ENCODE results near the gene MINK1. TPM values are rescaled to one million over a fixed set of nuclear protein-coding genes. Genes with fewer than 3 reads are reported as not detected.

MINK1 gene
- total RNA-seq, 1 donor from 2014 or later = 45.6 TPM

DNA sequence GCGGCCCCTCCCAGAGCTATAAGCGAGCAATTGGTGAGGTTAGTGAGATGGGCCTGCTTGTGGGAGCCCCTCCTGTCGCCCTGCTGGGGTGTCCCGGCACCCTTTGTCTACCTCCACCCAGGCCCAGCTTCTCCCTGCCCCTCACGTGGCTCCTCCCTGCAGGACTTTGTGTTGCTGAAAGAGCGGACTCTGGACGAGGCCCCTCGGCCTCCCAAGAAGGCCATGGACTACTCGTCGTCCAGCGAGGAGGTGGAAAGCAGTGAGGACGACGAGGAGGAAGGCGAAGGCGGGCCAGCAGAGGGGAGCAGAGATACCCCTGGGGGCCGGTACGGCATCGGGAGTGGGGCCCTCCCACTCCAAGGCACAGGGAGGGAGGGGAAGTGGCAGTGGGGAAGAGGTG lies 60.1 kb downstream of the MINK1 start:
- no peak for DNase-seq (ENCODE audit: low spot score in 2 of 2)
- intact Hi-C loops (cut with DNase I) = no loop called here
- Histone ChIP-seq H3K4me1 (no peaks in the 10 kb centered on the region), H3K27ac (no peak overlapping the region), H3K4me3 (no peak overlapping the region), H3K36me3 (peaks cover 80 to 81% of the 10 kb centered on the region in 2 donors), H3K9me3 (no peaks in the 10 kb centered on the region), H3K27me3 (no peaks in the 10 kb centered on the region)
- no peak for TF ChIP-seq CTCF (IDR thresholded peaks at IDR 0.05)

- intact Hi-C loops (cut with DNase I) = no loop called here
- Histone ChIP-seq H3K4me3 (no peak overlapping the region), H3K9me3 (no peaks in the 10 kb centered on the region), H3K4me1 (peaks cover 1 to 2% of the 10 kb centered on the region in 2 donors), H3K27me3 (no peaks in the 10 kb centered on the region), H3K36me3 (peaks cover 77 to 80% of the 10 kb centered on the region in 2 donors), H3K27ac (no peak overlapping the region)
- TF ChIP-seq CTCF (IDR thresholded peaks at IDR 0.05) = no peak
- no peak for DNase-seq (ENCODE audit: low spot score in 2 of 2)
These were observed 60.8 kb downstream of the MINK1 start for GRCh38 chr17:4893721-4894560.

- no peaks in the 10 kb centered on the region for H3K9me3 ChIP-seq
- H3K27ac ChIP-seq = no peak overlapping the region
- H3K36me3 ChIP-seq = peaks cover 69 to 72% of the 10 kb centered on the region in 2 donors
- intact Hi-C loops (cut with DNase I) = no loop called here
- peaks cover 2% of the 10 kb centered on the region for H3K27me3 ChIP-seq
- H3K4me1 ChIP-seq = peaks cover 3 to 5% of the 10 kb centered on the region in 2 donors
- no peak for DNase-seq (ENCODE audit: low spot score in 2 of 2)
- no peak overlapping the region for H3K4me3 ChIP-seq
- TF ChIP-seq CTCF (IDR thresholded peaks at IDR 0.05) = no peak
These were observed 62.0 kb downstream of the MINK1 start for GRCh38 chr17:4895121-4895520.

- intact Hi-C loops (cut with DNase I) = no loop called here
- Histone ChIP-seq H3K36me3 (peaks cover 62 to 65% of the 10 kb centered on the region in 2 donors), H3K27ac (no peak overlapping the region), H3K4me3 (no peak overlapping the region), H3K9me3 (no peaks in the 10 kb centered on the region), H3K4me1 (peaks cover 3 to 5% of the 10 kb centered on the region in 2 donors), H3K27me3 (peaks cover 7% of the 10 kb centered on the region)
- DNase-seq (ENCODE audit: low spot score in 2 of 2) = no peak
- TF ChIP-seq CTCF (IDR thresholded peaks at IDR 0.05) = no peak
These were observed 62.7 kb downstream of the MINK1 start for GRCh38 chr17:4895657-4896331.

GRCh38 chr17:4896332-4897197 lies 63.4 kb downstream of the MINK1 start:
- intact Hi-C loops (cut with DNase I) = no loop called here

More at GRCh38 chr17:4896332-4897197, 63.4 kb downstream of the MINK1 start:
- H3K4me3 ChIP-seq = no peak overlapping the region
- H3K36me3 ChIP-seq = peaks cover 54 to 57% of the 10 kb centered on the region in 2 donors
- peaks cover 3 to 5% of the 10 kb centered on the region in 2 donors for H3K4me1 ChIP-seq
- no peak overlapping the region for H3K27ac ChIP-seq
- no peak for TF ChIP-seq CTCF (IDR thresholded peaks at IDR 0.05)
- DNase-seq (ENCODE audit: low spot score in 2 of 2) = no peak
- H3K9me3 ChIP-seq = no peaks in the 10 kb centered on the region
- peaks cover 7% of the 10 kb centered on the region for H3K27me3 ChIP-seq
